Measurements from ENCODE around the gene ADGRL3. TPM values are rescaled to one million over a fixed set of nuclear protein-coding genes. Genes with fewer than 3 reads are reported as not detected.

Gene ADGRL3
- polyA plus RNA-seq, 1 experiment: 0.35 TPM

- Histone ChIP-seq H3K27me3 (ENCODE audit: control insufficient read depth, insufficient read depth, low read length) (no peaks in the 10 kb centered on the region), H3K9me3 (ENCODE audit: control insufficient read depth, insufficient read depth, low read length) (no peaks in the 10 kb centered on the region), H3K27ac (ENCODE audit: low read depth, low read length) (no peak overlapping the region), H3K4me3 (ENCODE audit: low read depth, low read length) (no peak overlapping the region)
- ChIA-PET CTCF (no interaction called here), POLR2A (no interaction called here)
- TF ChIP-seq CTCF (IDR thresholded peaks at IDR 0.05; ENCODE audit: low read depth, low read length): no peak
- no peak for DNase-seq (ENCODE audit: low read depth, low spot score)
Observed at GRCh38 chr4:61950625-61951024, 750.5 kb downstream of the ADGRL3 start.

- DNase-seq (ENCODE audit: low read depth, low spot score): no peak
- TF ChIP-seq CTCF (IDR thresholded peaks at IDR 0.05; ENCODE audit: low read depth, low read length): no peak
- CTCF ChIA-PET: no interaction called here
- no peaks in the 10 kb centered on the region for H3K27me3 ChIP-seq (ENCODE audit: control insufficient read depth, insufficient read depth, low read length)
- H3K9me3 ChIP-seq (ENCODE audit: control insufficient read depth, insufficient read depth, low read length): no peaks in the 10 kb centered on the region
- no peak overlapping the region for H3K27ac ChIP-seq (ENCODE audit: low read depth, low read length)
- POLR2A ChIA-PET: no interaction called here
- no peak overlapping the region for H3K4me3 ChIP-seq (ENCODE audit: low read depth, low read length)
Observed at GRCh38 chr4:61953386-61953785, 753.3 kb downstream of the ADGRL3 start.

- TF ChIP-seq CTCF (IDR thresholded peaks at IDR 0.05; ENCODE audit: low read depth, low read length): no peak
- no peak for DNase-seq (ENCODE audit: low read depth, low spot score)
- CTCF ChIA-PET: no interaction called here
- no peaks in the 10 kb centered on the region for H3K27me3 ChIP-seq (ENCODE audit: control insufficient read depth, insufficient read depth, low read length)
- POLR2A ChIA-PET: no interaction called here
- H3K4me3 ChIP-seq (ENCODE audit: low read depth, low read length): no peak overlapping the region
- no peak overlapping the region for H3K27ac ChIP-seq (ENCODE audit: low read depth, low read length)
- H3K9me3 ChIP-seq (ENCODE audit: control insufficient read depth, insufficient read depth, low read length): no peaks in the 10 kb centered on the region
Observed at GRCh38 chr4:61958591-61958990, 758.5 kb downstream of the ADGRL3 start.

GRCh38 chr4:61959087-61959486 is 759.0 kb downstream of the ADGRL3 start:
- ChIA-PET CTCF (no interaction called here), POLR2A (no interaction called here)
- Histone ChIP-seq H3K4me3 (ENCODE audit: low read depth, low read length) (no peak overlapping the region), H3K27me3 (ENCODE audit: control insufficient read depth, insufficient read depth, low read length) (no peaks in the 10 kb centered on the region), H3K27ac (ENCODE audit: low read depth, low read length) (no peak overlapping the region), H3K9me3 (ENCODE audit: control insufficient read depth, insufficient read depth, low read length) (no peaks in the 10 kb centered on the region)
- DNase-seq (ENCODE audit: low read depth, low spot score): no peak
- no peak for TF ChIP-seq CTCF (IDR thresholded peaks at IDR 0.05; ENCODE audit: low read depth, low read length)

- no peak overlapping the region for H3K4me3 ChIP-seq (ENCODE audit: low read depth, low read length)
- no peaks in the 10 kb centered on the region for H3K27me3 ChIP-seq (ENCODE audit: control insufficient read depth, insufficient read depth, low read length)
- no peak for TF ChIP-seq CTCF (IDR thresholded peaks at IDR 0.05; ENCODE audit: low read depth, low read length)
- POLR2A ChIA-PET: no interaction called here
- no peak for DNase-seq (ENCODE audit: low read depth, low spot score)
- CTCF ChIA-PET: no interaction called here
- no peak overlapping the region for H3K27ac ChIP-seq (ENCODE audit: low read depth, low read length)
- H3K9me3 ChIP-seq (ENCODE audit: control insufficient read depth, insufficient read depth, low read length): no peaks in the 10 kb centered on the region
Observed at GRCh38 chr4:61984260-61984909, 784.3 kb downstream of the ADGRL3 start.
